ENCODE results near the gene ARFGEF2.

GRCh38 chr20:49028684-49029083 lies 107.2 kb downstream of the ARFGEF2 start:
- no peak for TF ChIP-seq YY1 (IDR thresholded peaks at IDR 0.05; ENCODE audit: insufficient read depth, insufficient read length)
- no peak for TF ChIP-seq ZNF274 (IDR thresholded peaks at IDR 0.05; ENCODE audit: low read depth, low read length)
- TF ChIP-seq SUZ12 (IDR thresholded peaks at IDR 0.05; ENCODE audit: extremely low read depth, insufficient read depth, insufficient read length): no peak
